Ishikawa (cell line): ENCODE data around the gene AGAP1.

Experiments used
- EP300 ChIP-seq: IDR thresholded peaks from 2 replicates; pipeline ENCODE4 v1.6.1; 2012; ENCODE audit warnings: borderline replicate concordance
- FOXM1 ChIP-seq: IDR thresholded peaks from 2 replicates; pipeline ENCODE4 v1.6.1; 2012; ENCODE audit warnings: low read depth, borderline replicate concordance
- RAD21 ChIP-seq: IDR thresholded peaks from 2 replicates; pipeline ENCODE4 v1.6.1; 2012; ENCODE audit warnings: low read depth
- YY1 ChIP-seq: IDR thresholded peaks from 2 replicates; pipeline ENCODE4 v1.6.1; 2012; ENCODE audit warnings: low read depth
- ZBTB7A ChIP-seq: IDR thresholded peaks from 2 replicates; pipeline ENCODE4 v1.6.1; 2012; ENCODE audit warnings: low read depth

- no peak for TF ChIP-seq RAD21
- TF ChIP-seq FOXM1 = no peak
- no peak for TF ChIP-seq ZBTB7A
- TF ChIP-seq EP300 = no peak
- TF ChIP-seq YY1 = no peak
Measured at GRCh38 chr2:236120141-236120601, 626.3 kb downstream of the AGAP1 start.
